H1 (cell line): Measurements from ENCODE around the gene WDR53. TPM values are rescaled to one million over a fixed set of nuclear protein-coding genes. Genes with fewer than 3 reads are reported as not detected.

Experiments
- RBBP5 ChIP-seq: IDR thresholded peaks from 2 replicates; pipeline ENCODE4 v1.7.1; 2012; ENCODE audit warnings: low read depth, mild to moderate bottlenecking, inconsistent platforms, low read length, moderate library complexity, borderline replicate concordance
- SP4 ChIP-seq: IDR thresholded peaks from 2 replicates; pipeline ENCODE4 v1.6.1; 2012; ENCODE audit warnings: low read length, inconsistent platforms
- polyA plus RNA-seq, 7 experiments: library from polyadenylated mRNA; depleted of rRNA in 3 of 7; stranded (reverse) in 5 of 7; unstranded in 2 of 7; fragments of >200 nt in 5 of 7; fragments of 200-250 nt in 2 of 7; gene quantifications; 1 replicate in 5 of 7; 2 replicates in 1 of 7; 4 replicates in 1 of 7; pipeline versions ENCODE4 v1.2.1 to v1.2.3, GENCODE V29; 2011 to 2013; ENCODE audit warnings: missing spikeins in 2 of 7, mixed read lengths in 2 of 7
- total RNA-seq: library from RNA; stranded (reverse); fragmentation: NEBNext Ultra II Directional; extraction: Animal tissue kit (Norgen Biotek cat#: 25700); gene quantifications from 2 replicates; pipeline ENCODE4 v1.2.1, GENCODE V29; 2021

Gene WDR53
- total and polyA plus RNA-seq, 2 of the 8 experiments (the other 6 are each of a cell fraction or from before 2014, with no cell fraction given): 7.4 to 18.8 TPM

DNA sequence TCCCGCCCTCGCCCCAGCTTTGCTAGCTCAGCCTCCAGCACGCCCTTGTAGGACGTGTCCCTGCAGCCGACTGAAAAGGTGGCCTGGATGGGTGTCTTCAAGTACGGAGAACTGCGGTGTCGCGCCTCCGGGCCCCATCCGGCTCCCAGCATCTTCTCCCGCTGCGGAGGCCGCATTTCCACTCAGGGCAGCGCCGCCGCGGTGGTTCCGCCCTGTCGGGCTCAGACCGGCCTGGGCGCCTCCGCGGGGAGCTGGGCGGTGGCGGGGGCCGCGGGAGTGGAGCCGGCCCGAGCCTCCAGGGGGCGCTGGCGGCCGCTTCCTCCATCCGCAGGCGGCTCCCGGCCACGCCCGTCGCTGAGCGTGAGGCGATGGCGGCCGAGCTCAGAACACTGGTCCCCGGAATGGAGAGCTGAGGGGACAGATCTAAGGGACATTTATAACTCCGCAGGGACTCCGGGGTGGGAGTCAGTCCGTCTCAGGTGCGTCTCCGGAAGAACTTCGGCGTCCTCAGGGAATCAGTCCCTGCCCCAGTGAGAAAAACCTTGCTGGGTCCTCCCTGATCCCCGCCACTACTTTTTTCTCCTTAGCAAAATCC lies 39.6 kb downstream of the WDR53 start (continued):
- peak; percentile 47; the same call in 1 of the 2 replicates for TF ChIP-seq RBBP5
- TF ChIP-seq SP4: no peak
